ENCODE measurements around the gene STK11. TPM values are rescaled to one million over a fixed set of nuclear protein-coding genes. Genes with fewer than 3 reads are reported as not detected.

The STK11 gene
- total RNA-seq, 1 experiment from 2014 or later, result 116 TPM

DNA sequence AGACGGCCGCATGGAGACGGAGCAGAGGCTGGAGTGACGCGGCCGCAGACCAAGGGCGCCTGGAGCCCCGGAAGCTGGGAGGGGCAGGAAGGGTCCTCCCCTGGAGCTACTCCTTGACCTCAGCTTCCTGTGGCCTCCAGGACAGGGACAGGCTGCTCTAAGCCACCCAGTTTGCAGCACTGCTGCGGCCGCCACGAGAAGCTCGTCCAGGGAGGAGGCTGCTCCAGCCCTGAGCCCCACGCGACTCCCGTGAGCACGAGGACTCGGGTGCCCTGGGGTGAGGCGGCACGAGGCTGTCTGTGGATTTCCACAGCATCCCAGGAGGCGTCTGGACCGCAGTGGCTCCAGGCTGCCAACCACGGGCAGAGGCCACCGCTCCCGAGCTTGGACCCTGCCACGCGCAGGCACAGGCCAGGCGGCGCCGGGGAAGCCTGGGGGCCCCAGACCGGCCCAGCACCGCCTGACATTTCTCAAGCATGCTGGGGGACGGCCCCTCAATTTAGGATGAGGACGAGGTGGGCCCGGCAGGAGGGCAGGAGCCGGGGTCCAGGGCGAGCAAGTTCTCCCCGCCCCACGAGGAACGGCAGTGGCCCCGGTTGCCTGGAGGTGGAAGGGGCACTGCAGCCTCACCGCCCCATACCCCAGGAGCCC lies 42.2 kb upstream of the STK11 start:
- H3K9me3 ChIP-seq (ENCODE audit: control insufficient read depth, insufficient read depth, low read depth, low read length), result no peaks in the 10 kb centered on the region
- no peaks in the 10 kb centered on the region for H3K36me3 ChIP-seq (ENCODE audit: control insufficient read depth, insufficient read depth, low read length)
- ChIA-PET POLR2A (no interaction called here), CTCF (interaction anchor here (0.6 kb wide), 1 partner anchor 16 kb away, joined by 4 read pairs; no protein-coding TSS in a partner anchor)
- ATAC-seq, result no peak
- DNase-seq (ENCODE audit: low read depth, low spot score), result no peak
- H3K4me1 ChIP-seq (ENCODE audit: control insufficient read depth, insufficient read depth, low read length), result peaks cover 35% of the 10 kb centered on the region
- H3K4me3 ChIP-seq (ENCODE audit: low read depth in 2 of 2, low read length in 2 of 2), result no peak overlapping the region
- no TSS peak for BruUV-seq (replicated peaks)
- intact Hi-C loops (cut with micrococcal nuclease; ENCODE audit: unreplicated experiment) (no loop called here), in situ Hi-C loops (cut with HindIII; ENCODE audit: low pct_unique_long_range_greater_than_20kb, low sequenced_read_pairs) (no loop called here)
- no peaks in the 10 kb centered on the region for H3K27me3 ChIP-seq (ENCODE audit: control insufficient read depth, insufficient read depth, low read length)
- TF ChIP-seq SIN3A (IDR thresholded peaks at IDR 0.05; ENCODE audit: borderline replicate concordance, insufficient read depth, low read depth, low read length) (no peak), POLR2AphosphoS5 (IDR thresholded peaks at IDR 0.05; ENCODE audit: low read depth, low read length) (no peak), TCF7L2 (IDR thresholded peaks at IDR 0.05; ENCODE audit: low read depth, low read length) (no peak)
- TF ChIP-seq, protein P1, sequence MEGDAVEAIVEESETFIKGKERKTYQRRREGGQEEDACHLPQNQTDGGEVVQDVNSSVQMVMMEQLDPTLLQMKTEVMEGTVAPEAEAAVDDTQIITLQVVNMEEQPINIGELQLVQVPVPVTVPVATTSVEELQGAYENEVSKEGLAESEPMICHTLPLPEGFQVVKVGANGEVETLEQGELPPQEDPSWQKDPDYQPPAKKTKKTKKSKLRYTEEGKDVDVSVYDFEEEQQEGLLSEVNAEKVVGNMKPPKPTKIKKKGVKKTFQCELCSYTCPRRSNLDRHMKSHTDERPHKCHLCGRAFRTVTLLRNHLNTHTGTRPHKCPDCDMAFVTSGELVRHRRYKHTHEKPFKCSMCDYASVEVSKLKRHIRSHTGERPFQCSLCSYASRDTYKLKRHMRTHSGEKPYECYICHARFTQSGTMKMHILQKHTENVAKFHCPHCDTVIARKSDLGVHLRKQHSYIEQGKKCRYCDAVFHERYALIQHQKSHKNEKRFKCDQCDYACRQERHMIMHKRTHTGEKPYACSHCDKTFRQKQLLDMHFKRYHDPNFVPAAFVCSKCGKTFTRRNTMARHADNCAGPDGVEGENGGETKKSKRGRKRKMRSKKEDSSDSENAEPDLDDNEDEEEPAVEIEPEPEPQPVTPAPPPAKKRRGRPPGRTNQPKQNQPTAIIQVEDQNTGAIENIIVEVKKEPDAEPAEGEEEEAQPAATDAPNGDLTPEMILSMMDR (IDR thresholded peaks at IDR 0.05), result no peak
- TF ChIP-seq, protein P2, sequence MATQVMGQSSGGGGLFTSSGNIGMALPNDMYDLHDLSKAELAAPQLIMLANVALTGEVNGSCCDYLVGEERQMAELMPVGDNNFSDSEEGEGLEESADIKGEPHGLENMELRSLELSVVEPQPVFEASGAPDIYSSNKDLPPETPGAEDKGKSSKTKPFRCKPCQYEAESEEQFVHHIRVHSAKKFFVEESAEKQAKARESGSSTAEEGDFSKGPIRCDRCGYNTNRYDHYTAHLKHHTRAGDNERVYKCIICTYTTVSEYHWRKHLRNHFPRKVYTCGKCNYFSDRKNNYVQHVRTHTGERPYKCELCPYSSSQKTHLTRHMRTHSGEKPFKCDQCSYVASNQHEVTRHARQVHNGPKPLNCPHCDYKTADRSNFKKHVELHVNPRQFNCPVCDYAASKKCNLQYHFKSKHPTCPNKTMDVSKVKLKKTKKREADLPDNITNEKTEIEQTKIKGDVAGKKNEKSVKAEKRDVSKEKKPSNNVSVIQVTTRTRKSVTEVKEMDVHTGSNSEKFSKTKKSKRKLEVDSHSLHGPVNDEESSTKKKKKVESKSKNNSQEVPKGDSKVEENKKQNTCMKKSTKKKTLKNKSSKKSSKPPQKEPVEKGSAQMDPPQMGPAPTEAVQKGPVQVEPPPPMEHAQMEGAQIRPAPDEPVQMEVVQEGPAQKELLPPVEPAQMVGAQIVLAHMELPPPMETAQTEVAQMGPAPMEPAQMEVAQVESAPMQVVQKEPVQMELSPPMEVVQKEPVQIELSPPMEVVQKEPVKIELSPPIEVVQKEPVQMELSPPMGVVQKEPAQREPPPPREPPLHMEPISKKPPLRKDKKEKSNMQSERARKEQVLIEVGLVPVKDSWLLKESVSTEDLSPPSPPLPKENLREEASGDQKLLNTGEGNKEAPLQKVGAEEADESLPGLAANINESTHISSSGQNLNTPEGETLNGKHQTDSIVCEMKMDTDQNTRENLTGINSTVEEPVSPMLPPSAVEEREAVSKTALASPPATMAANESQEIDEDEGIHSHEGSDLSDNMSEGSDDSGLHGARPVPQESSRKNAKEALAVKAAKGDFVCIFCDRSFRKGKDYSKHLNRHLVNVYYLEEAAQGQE (IDR thresholded peaks at IDR 0.05; ENCODE audit: insufficient read depth in 1 of 2, low read depth in 2 of 2, low read length in 1 of 2), result no peak
- peak overlapping the region; percentile 82 for H3K27ac ChIP-seq (ENCODE audit: low read length)

DNA sequence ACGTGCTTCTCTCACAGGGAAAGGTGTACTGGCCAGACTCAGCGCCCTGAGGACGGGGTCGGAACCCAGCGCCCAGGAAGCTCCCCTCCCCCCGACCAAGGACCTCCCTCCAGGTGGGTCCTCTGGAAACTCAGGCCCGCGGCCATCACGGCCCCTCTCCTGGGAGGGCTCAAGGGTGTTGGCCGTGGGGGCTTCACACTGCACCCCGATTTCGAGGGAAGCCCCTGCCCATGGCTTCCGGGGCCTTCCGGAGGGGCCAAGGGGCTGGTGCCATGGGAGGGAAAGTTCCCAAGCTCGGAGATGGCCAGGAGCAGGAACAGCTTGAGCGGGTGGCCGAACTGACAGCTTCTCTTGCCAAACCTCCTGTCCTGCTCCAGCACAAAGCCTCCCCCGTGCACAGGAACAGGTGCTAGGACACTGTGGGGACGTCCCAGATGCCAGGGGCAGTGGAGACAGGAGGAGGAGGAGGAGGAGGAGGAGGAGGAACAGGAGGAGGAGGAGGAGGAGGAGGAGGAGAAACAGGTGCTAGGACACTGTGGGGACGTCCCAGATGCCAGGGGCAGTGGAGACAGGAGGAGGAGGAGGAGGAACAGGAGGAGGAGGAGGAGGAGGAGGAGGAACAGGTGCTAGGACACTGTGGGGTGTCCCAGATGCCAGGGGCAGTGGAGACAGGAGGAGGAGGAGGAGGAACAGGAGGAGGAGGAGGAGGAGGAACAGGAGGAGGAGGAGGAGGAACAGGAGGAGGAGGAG lies 41.5 kb upstream of the STK11 start:
- DNase-seq (ENCODE audit: low read depth, low spot score) (no peak), ATAC-seq (no peak)
- in situ Hi-C loops (cut with HindIII; ENCODE audit: low pct_unique_long_range_greater_than_20kb, low sequenced_read_pairs), result no loop called here
- H3K36me3 ChIP-seq (ENCODE audit: control insufficient read depth, insufficient read depth, low read length), result no peaks in the 10 kb centered on the region
- no peak overlapping the region for H3K4me3 ChIP-seq (ENCODE audit: low read depth in 2 of 2, low read length in 2 of 2)
- H3K27me3 ChIP-seq (ENCODE audit: control insufficient read depth, insufficient read depth, low read length), result no peaks in the 10 kb centered on the region
- H3K27ac ChIP-seq (ENCODE audit: low read length), result peak overlapping the region; percentile 94
- TF ChIP-seq, protein P2 (IDR thresholded peaks at IDR 0.05; ENCODE audit: insufficient read depth in 1 of 2, low read depth in 2 of 2, low read length in 1 of 2), result no peak
- TF ChIP-seq SIN3A (IDR thresholded peaks at IDR 0.05; ENCODE audit: borderline replicate concordance, insufficient read depth, low read depth, low read length) (no peak), POLR2AphosphoS5 (IDR thresholded peaks at IDR 0.05; ENCODE audit: low read depth, low read length) (0 out of 2 replicates have a peak, but pooled peaks have one; percentile 32)
- TF ChIP-seq, protein P1 (IDR thresholded peaks at IDR 0.05), result no peak
- no peaks in the 10 kb centered on the region for H3K9me3 ChIP-seq (ENCODE audit: control insufficient read depth, insufficient read depth, low read depth, low read length)
- intact Hi-C loops (cut with micrococcal nuclease; ENCODE audit: unreplicated experiment), result no loop called here
- ChIA-PET POLR2A (no interaction called here), CTCF (no interaction called here)
- H3K4me1 ChIP-seq (ENCODE audit: control insufficient read depth, insufficient read depth, low read length), result peaks cover 34% of the 10 kb centered on the region
- no TSS peak for BruUV-seq (replicated peaks)
